GM18505 (cell line): ENCODE data around the gene CYTH1.

Experiments
- ATAC-seq: cut with Tn5 transposase; IDR thresholded peaks from one replicate; pipeline ENCODE4 v1.9.1; 2021; ENCODE audit not compliant: unreplicated experiment
- POLR2A ChIP-seq: IDR thresholded peaks from 4 replicates; pipeline ENCODE4 v1.6.1; 2011; ENCODE audit warnings: borderline replicate concordance; ENCODE audit not compliant: insufficient read depth, insufficient read length; ENCODE audit errors: extremely low read depth

Gene CYTH1

DNA sequence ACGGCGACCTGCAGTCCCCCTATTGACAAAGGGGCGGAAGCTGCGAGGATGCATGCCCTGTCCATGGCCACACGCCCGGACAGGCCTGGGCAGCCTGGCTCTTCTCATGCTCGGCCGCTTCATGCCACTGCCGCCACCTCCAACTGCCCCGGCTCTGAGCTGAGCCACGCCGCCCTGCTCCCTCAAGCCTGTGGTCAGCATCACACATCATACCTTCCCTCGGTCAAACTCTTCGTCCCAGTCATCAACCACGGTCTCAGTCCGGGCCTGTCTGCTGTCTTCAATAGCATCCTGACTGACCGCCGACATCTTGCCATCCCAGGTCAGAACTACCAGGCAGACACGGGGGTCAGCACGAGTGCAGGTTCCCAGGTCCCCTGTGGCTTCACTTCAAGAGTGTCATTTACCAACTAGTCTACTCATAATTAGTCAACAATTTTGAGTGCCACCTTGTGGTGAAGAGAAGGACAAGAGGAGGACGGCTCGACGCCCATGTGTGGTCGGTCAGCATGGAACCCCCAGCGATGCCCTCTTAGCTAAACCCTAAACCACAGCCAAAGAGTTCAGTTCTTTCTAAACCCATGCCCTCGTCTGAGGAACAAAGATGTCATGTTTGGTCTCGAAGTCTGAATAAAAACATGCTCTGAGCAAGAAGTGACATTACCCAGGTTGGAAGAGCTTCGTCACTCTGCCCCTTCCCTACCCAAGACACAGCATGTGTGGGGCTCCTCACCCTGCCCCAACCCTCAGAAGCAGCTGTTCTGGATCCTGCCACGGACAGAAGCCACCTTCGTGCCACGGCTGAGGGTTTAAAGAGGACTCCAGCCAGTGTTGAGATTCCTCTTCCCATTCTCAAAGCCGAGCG lies 16.9 kb upstream of the CYTH1 start:
- no peak for TF ChIP-seq POLR2A
- no peak for ATAC-seq

- no peak for TF ChIP-seq POLR2A
- no peak for ATAC-seq
Observed at GRCh38 chr17:78797691-78798585, 15.9 kb upstream of the CYTH1 start.

GRCh38 chr17:78797213-78797612 lies 15.1 kb upstream of the CYTH1 start:
- TF ChIP-seq POLR2A: no peak
- no peak for ATAC-seq

DNA sequence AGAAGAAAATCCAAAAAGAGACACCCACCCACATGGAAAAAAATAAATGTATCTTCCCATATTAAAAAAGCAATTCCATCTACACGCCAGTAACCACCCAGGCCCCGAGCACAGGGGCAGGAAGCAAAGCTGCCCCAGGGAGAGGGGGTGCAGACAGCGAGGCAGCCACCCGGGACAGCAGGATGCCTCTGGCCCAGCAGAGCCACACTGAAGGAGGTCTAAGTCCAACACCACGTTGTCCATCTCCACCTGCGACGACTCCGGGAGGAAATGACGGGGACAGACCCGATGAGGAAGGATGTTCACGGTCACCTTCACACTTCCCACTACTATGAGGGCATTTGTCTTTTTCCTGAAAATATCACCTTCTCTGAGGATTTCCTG lies 14.4 kb upstream of the CYTH1 start:
- ATAC-seq: no peak
- TF ChIP-seq POLR2A: no peak

- no peak for ATAC-seq
- no peak for TF ChIP-seq POLR2A
Observed at GRCh38 chr17:78795861-78796516, 13.9 kb upstream of the CYTH1 start.

- no peak for ATAC-seq
- TF ChIP-seq POLR2A: no peak
Observed at GRCh38 chr17:78794864-78795640, 13.0 kb upstream of the CYTH1 start.

DNA sequence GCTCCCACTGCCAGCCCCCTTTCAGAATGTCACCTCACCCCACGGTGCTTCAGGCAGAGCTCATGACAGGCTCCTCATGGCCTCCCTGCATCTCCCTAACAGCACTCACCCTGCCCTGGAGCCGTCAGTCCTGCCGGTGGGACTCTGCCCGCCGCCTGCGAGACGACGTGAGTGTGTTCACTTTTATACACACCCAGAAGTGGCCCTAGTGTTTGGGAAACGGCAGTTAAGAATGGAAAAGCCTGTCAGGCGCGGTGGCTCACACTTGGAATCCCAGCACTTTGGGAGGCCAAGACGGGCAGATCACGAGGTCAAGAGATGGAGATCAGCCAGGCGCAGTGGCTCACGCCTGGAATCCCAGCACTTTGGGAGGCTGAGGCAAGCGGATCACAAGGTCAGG lies 12.3 kb upstream of the CYTH1 start:
- TF ChIP-seq POLR2A: no peak
- ATAC-seq: no peak

DNA sequence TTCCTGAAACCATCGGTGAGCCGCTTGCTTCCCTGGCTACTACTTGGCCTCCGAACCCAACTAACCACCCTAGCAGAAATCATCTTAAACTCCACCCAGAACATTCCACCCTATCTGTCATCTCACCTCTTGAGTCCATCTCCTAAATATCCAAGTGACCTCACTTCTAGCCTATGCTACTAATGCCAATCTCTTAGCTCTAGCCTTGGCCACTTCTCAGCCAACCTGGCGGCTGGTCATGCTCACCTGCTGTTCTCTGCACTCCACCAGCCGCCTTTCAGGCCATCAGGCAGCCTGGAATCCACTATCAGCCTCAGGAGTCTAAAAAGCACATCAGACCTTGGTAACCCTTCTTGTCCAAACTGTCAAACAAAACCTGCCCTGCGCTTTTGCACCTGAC lies 11.9 kb upstream of the CYTH1 start:
- TF ChIP-seq POLR2A: no peak
- ATAC-seq: no peak

GRCh38 chr17:78793415-78793814 lies 11.3 kb upstream of the CYTH1 start:
- no peak for TF ChIP-seq POLR2A
- no peak for ATAC-seq

DNA sequence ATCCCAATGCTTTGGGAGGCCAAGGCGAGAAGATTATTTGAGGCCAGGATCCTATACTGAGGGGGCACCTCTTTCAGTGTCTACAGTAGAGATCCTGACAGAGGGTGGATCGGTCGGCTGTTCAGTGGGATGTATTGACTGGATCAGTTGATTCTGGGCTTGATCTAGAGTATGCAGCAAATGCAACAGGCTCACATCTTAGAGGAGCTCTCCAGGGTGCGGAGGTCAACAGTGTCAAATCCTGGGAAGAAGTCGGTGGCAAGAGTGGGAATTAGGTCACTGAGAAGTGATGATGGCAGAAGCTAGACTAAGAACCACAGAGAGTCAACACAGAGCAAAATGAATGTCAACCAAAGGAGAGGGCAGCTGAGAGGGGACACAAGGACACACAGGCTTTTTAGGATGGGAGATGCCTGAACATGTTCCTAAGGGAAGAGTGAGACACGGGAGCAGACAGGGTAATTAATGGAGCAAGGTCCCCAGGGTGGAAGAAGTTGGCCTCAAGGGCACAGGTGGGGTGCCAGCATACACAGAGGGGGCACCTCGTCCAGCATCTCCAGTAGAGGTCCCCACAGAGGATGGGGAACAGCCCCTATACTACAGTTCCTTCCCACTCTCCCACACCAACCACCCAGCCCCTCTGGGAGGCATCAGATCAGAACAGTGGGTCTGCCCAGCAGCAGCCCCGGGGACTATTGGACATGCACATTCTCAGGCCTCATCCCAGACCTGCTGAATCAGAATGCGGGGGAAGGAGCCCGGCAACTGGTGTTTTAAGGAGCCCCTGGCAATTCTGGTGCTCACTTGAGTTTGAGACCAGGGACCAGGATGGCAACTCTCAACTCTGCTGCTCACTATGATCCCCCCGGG lies 10.0 kb upstream of the CYTH1 start:
- no peak for TF ChIP-seq POLR2A
- no peak for ATAC-seq

- ATAC-seq: no peak
- no peak for TF ChIP-seq POLR2A
Observed at GRCh38 chr17:78790552-78790951, 8.5 kb upstream of the CYTH1 start.

DNA sequence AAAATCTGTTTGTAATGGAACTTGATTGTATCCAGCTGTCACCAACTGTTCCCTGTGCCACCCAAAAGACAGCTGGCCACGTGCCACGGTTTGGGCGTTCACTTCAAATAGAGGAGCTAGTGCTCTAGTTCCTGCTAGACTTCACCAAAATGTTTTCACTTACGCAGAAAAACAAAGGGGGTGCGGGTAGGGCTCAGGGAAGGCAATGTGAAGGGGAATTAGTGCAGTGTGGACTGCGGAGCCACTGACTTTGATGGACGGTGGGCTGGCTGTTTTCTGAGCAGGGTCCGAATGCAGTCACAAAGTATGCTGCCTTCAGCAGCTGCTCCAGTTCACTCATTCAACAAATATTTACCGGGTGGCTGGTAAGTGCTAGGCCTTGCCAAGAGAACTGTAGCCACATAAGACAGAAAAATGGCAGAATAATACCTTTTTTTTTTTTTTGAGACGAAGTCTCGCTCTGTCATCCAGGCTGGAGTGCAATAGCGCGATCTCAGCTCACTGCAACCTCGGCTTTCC lies 7.6 kb upstream of the CYTH1 start:
- no peak for ATAC-seq
- no peak for TF ChIP-seq POLR2A

GRCh38 chr17:78789149-78789662 lies 7.1 kb upstream of the CYTH1 start:
- no peak for ATAC-seq
- no peak for TF ChIP-seq POLR2A
